GM21825 (cell line): ENCODE measurements around the gene TF.
"Not testable (repeated sequence)": the region's sequence is repeated elsewhere in the genome, so short reads cannot be mapped to it uniquely, and the experiment has no call there.

Experiments used
- ATAC-seq: cut with Tn5 transposase; IDR thresholded peaks from one replicate; pipeline ENCODE4 v1.9.1; 2021; ENCODE audit warnings: mild to moderate bottlenecking, moderate library complexity; ENCODE audit not compliant: unreplicated experiment

The TF gene

DNA sequence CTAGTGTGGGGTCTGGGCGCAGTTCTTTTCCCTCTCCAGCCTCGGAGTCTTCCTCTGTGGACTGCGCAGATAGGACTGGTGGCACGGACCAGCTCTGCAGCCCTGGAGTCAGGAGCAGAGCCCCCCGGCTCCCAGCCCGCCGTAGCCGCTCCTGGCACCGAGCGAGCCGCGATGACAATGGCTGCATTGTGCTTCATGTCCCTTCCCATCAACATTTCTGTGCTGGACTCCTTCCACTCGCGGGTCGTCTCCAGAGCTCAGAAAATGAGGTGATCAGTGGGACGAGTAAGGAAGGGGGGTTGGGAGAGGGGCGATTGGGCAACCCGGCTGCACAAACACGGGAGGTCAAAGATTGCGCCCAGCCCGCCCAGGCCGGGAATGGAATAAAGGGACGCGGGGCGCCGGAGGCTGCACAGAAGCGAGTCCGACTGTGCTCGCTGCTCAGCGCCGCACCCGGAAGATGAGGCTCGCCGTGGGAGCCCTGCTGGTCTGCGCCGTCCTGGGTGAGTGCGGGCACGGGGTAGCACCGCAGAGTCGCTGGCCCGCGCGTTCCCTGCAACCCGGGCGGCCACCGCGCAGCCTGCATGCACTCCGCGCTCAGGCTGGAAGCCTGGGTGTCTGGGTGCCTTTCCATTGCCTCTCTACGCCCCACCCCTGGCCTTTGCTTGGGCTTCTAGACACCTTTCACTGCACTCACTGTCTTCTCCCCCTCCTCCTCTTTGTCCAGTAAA, at the start of gene TF:
TF (plus strand) TSS at position 413 of the 731 bp plus-strand sequence; CDS start at position 461, 48 bp downstream.
- ATAC-seq: no peak

GRCh38 chr3:133697960-133698359, 48.2 kb upstream of the TF start:
- ATAC-seq: no peak

DNA sequence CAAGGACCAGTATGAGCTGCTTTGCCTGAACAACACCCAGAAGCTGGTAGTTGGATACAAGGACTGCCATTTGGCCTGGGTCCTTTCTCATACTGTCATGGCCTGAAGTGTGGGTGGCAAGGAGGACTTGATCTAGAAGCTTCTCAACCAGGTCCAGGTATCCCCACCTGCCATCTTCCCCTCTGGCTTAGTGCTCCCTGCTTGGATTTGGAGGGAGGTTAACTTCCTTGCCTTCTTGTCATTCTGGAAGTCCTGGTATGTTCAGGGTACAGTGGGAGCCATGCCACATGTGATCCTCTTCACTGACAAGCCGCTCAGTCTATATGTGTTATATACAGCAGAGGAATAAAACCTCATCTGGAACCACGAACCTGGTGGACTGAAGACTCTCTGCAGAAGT, 46.7 kb upstream of the TF start:
- no peak for ATAC-seq

GRCh38 chr3:133699903-133700302, 46.3 kb upstream of the TF start:
- ATAC-seq: no peak

GRCh38 chr3:133700351-133700750, 45.8 kb upstream of the TF start:
- no peak for ATAC-seq

GRCh38 chr3:133701435-133702358, 44.5 kb upstream of the TF start:
- no peak for ATAC-seq

- no peak for ATAC-seq
These were observed 42.3 kb upstream of the TF start for GRCh38 chr3:133703915-133704314.

- ATAC-seq: no peak
These were observed 40.2 kb upstream of the TF start for GRCh38 chr3:133706033-133706432.

DNA sequence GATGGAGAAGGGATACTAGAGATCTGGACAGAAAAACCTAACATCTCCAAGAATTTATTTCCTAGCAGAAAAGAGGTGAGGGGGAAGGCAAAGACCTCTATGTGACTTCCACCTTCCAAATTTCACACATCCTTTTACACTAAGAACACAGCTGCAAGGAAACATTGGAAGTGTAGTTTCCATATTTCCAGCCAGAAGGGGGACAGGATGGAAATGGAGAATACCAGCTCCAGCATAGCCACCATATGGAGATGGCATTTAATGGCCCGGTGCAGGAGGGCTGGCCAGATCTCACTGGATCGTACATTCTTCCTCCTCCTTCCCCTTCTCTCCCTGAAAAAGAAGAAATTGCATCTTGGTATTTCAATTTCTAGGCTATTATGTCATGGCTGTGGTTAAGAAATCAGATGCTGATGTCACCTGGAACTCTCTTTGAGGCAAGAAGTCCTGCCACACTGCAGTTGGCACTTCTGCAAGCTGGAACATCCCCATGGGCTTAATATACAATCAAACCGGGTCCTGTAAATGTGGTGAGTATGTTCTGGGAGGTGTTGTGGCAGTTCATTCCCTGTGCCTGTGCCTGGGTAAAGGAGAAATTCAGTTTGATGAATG, 36.9 kb upstream of the TF start:
- no peak for ATAC-seq

GRCh38 chr3:133711013-133711412, 35.2 kb upstream of the TF start:
- ATAC-seq: no peak

- no peak for ATAC-seq
These were observed 34.2 kb upstream of the TF start for GRCh38 chr3:133712017-133712416.

GRCh38 chr3:133713347-133713746, 32.8 kb upstream of the TF start:
- no peak for ATAC-seq

- no peak for ATAC-seq
These were observed 28.8 kb upstream of the TF start for GRCh38 chr3:133717424-133717823.

DNA sequence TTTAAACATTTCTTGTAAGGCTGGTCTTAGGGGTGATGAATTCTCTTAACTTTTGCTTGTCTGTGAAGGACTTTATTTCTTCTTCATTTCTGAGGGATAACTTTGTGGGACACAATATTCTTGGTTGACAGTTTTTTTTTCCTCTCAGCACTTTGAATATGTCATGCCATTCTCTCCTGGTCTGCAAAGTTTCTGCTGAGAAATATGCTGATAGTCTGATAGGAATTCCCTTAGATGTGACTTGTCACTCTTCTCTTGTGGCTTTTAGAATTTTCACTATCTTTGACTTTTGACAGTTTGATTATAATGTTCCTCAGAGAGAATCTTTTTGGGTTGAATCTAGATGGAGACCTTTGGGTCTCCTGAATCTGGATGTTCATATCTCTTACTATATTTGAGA, 23.3 kb upstream of the TF start:
- ATAC-seq: no peak

- no peak for ATAC-seq
These were observed 15.2 kb upstream of the TF start for GRCh38 chr3:133730993-133731392.

DNA sequence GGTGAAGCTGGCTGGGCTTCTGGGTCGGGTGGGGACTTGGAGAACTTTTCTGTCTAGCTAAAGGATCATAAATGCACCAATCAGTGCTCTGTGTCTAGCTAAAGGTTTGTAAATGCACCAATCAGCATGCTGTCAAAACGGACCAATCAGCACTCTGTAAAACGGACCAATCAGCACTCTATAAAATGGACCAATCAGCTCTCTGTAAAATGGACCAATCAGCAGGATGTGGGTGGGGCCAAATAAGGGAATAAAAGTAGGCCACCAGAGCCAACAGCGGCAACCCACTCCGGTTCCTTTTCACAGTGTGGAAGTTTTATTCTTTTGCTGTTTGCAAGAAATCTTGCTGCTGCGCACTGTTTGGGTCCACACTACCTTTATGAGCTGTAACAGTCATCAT, 14.0 kb upstream of the TF start:
- ATAC-seq: not testable (repeated sequence)

- ATAC-seq: no peak
These were observed 13.0 kb upstream of the TF start for GRCh38 chr3:133733226-133733625.

GRCh38 chr3:133734305-133734704, 11.9 kb upstream of the TF start:
- ATAC-seq: no peak

DNA sequence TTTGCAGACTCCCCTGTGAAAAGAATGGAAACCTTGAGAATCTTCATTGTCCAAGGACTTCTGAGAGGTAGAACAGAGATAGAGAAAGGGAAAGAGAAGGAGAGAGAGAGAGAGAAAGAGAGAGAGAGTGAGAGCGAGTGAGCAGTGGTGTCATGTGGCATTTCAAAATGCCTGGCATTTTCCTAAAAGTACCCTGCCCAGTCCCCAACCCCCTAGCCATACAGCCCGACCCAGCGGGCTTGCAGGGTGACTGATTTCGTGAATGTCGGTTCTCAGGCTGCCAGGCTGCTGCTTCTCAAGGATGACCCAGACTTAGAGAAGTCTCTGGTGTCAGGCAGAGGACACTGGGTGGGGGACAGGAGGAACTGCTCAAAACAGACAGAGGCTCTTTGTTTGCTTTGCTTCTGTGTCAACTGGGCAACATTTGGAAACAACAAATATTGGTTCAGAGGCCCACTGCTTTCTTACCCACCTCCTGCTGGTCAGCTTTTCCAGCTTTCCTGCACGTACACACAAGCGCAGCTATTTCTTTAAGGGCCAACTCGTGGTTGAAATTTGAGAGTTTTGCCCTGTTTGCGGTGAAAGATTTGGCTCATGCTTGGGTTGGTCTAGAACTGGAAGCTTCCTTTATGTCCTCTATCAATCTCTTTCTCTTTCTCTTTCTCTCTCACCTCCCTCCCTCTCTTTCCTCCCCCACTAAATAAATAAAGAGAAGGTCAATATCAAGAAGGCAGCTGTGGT, 3.7 kb upstream of the TF start:
- ATAC-seq: no peak

- ATAC-seq: no peak
These were observed 2.0 kb upstream of the TF start for GRCh38 chr3:133744241-133744640.

- no peak for ATAC-seq
These were observed 1.1 kb upstream of the TF start for GRCh38 chr3:133745108-133745507.
